Thyroid gland (tissue), 4 donors: ENCODE results near the gene GKN1. TPM values are rescaled to one million over a fixed set of nuclear protein-coding genes. Genes with fewer than 3 reads are reported as not detected.

ENCODE experiments used
- DNase-seq, 2 donors: peaks; one replicate each; pipeline ENCODE4 v3.0.0-alpha.2; 2019
- H3K27ac ChIP-seq, 3 donors: fragments of 200-600 bp; sonication (generic); 1 replicate in 2 of 3; 2 replicates in 1 of 3; pipeline ENCODE4 v1.5.1; 2016 to 2019; ENCODE audit warnings: mild to moderate bottlenecking in 1 of 3, moderate library complexity in 1 of 3
- H3K27me3 ChIP-seq: fragments of 200-600 bp; sonication (generic); one replicate; pipeline ENCODE4 v1.5.1; 2019
- H3K36me3 ChIP-seq, 2 donors: fragments of 200-600 bp; sonication (generic); one replicate each; pipeline ENCODE4 v1.5.1; 2016 to 2019
- H3K4me1 ChIP-seq, 2 donors: fragments of 200-600 bp; sonication (generic); one replicate each; pipeline ENCODE4 v1.5.1; 2017 to 2019
- H3K4me3 ChIP-seq, 3 donors: fragments of 200-600 bp; sonication (generic); replicated peaks in 1 of 3; 1 replicate in 2 of 3; 2 replicates in 1 of 3; pipeline ENCODE4 v1.5.1; 2016; ENCODE audit warnings: mild to moderate bottlenecking in 1 of 3
- H3K9me3 ChIP-seq: fragments of 200-600 bp; sonication (generic); one replicate; pipeline ENCODE4 v1.5.1; 2017
- CTCF ChIP-seq, 6 experiments: fragments of 200-600 bp in 3 of 6; fragments of 450-650 bp in 3 of 6; sonication (generic) in 3 of 6; IDR thresholded peaks; one replicate each; pipeline ENCODE4 v1.5.1; 2016 to 2019; ENCODE audit warnings: antibody characterized with exemption in 6 of 6, mild to moderate bottlenecking in 2 of 6, inconsistent platforms in 1 of 6, moderate library complexity in 1 of 6
- POLR2A ChIP-seq, 2 donors: fragments of 450-650 bp; IDR thresholded peaks; one replicate each; pipeline ENCODE4 v1.6.1; 2017; ENCODE audit warnings: antibody characterized with exemption in 2 of 2, mild to moderate bottlenecking in 2 of 2, moderate library complexity in 1 of 2
- WGBS, 2 donors: methylation state at CpG; one replicate each; pipeline ENCODE4 v1.1.5; 2017; 5-methylcytosine and 5-hydroxymethylcytosine counted together
- intact Hi-C: fragments of 100-400 bp; cut with DNase I; formaldehyde crosslinking; loops from one replicate; pipeline ENCODE4 v1.15.1; 2023
- total RNA-seq, 4 donors: library from RNA; depleted of rRNA; stranded (reverse); fragments of >200 nt; gene quantifications; one replicate each; pipeline ENCODE4 v1.2.3, GENCODE V29; 2016

GKN1 gene
- total RNA-seq, 4 donors from 2014 or later, result not detected

- DNase-seq, result no peak
Observed at GRCh38 chr2:69020496-69021426, 46.3 kb downstream of the GKN1 start.

GRCh38 chr2:69021727-69022126, 47.3 kb downstream of the GKN1 start:
- no peak for TF ChIP-seq CTCF (IDR thresholded peaks at IDR 0.05)
- TF ChIP-seq POLR2A (IDR thresholded peaks at IDR 0.05), result no peak
- Histone ChIP-seq H3K36me3 (no peaks in the 10 kb centered on the region), H3K4me1 (peaks cover 8 to 10% of the 10 kb centered on the region in 2 donors), H3K4me3 (no peak overlapping the region), H3K9me3 (no peaks in the 10 kb centered on the region), H3K27ac (no peak overlapping the region), H3K27me3 (no peaks in the 10 kb centered on the region)
- WGBS, 2 donors, result 88 to 92% methylated on average over 4 of the region's 4 CpGs
- intact Hi-C loops, result no loop called here
- no peak for DNase-seq

More at GRCh38 chr2:69020496-69021426, 46.3 kb downstream of the GKN1 start:
- Histone ChIP-seq H3K27ac (no peak overlapping the region), H3K27me3 (no peaks in the 10 kb centered on the region), H3K4me1 (peaks cover 8 to 10% of the 10 kb centered on the region in 2 donors), H3K4me3 (no peak overlapping the region), H3K36me3 (no peaks in the 10 kb centered on the region), H3K9me3 (no peaks in the 10 kb centered on the region)
- TF ChIP-seq CTCF (IDR thresholded peaks at IDR 0.05) (no peak), POLR2A (IDR thresholded peaks at IDR 0.05) (no peak)
- WGBS, 2 donors, result 69 to 72% methylated on average over 8 of the region's 8 CpGs
- intact Hi-C loops, result no loop called here

- Histone ChIP-seq H3K9me3 (no peaks in the 10 kb centered on the region), H3K27ac (no peak overlapping the region), H3K4me1 (peaks cover 4 to 10% of the 10 kb centered on the region in 2 donors), H3K36me3 (no peaks in the 10 kb centered on the region), H3K27me3 (no peaks in the 10 kb centered on the region), H3K4me3 (no peak overlapping the region)
- intact Hi-C loops, result no loop called here
- DNase-seq, result no peak
- no peak for TF ChIP-seq POLR2A (IDR thresholded peaks at IDR 0.05)
- TF ChIP-seq CTCF (IDR thresholded peaks at IDR 0.05), result no peak
- 85 to 92% methylated on average over 1 of the region's 1 CpG for WGBS, 2 donors
Observed at GRCh38 chr2:69022548-69022947, 48.1 kb downstream of the GKN1 start.

- Histone ChIP-seq H3K27me3 (no peaks in the 10 kb centered on the region), H3K27ac (no peak overlapping the region), H3K4me1 (peaks cover 4 to 10% of the 10 kb centered on the region in 2 donors), H3K4me3 (no peak overlapping the region), H3K36me3 (no peaks in the 10 kb centered on the region), H3K9me3 (no peaks in the 10 kb centered on the region)
- no peak for DNase-seq
- 94 to 98% methylated on average over 2 of the region's 2 CpGs for WGBS, 2 donors
- TF ChIP-seq CTCF (IDR thresholded peaks at IDR 0.05) (no peak), POLR2A (IDR thresholded peaks at IDR 0.05) (no peak)
- intact Hi-C loops, result no loop called here
Observed at GRCh38 chr2:69023236-69023635, 48.8 kb downstream of the GKN1 start.

- Histone ChIP-seq H3K9me3 (no peaks in the 10 kb centered on the region), H3K4me1 (peaks cover 0 to 1% of the 10 kb centered on the region in 2 donors), H3K27ac (no peak overlapping the region), H3K4me3 (no peak overlapping the region), H3K36me3 (no peaks in the 10 kb centered on the region), H3K27me3 (no peaks in the 10 kb centered on the region)
- DNase-seq, result peak; percentile 32 to 43
- 73 to 74% methylated on average over 4 of the region's 4 CpGs for WGBS, 2 donors
- peak in 5 of 6 experiments; percentile 32 to 83 (median 65) for TF ChIP-seq CTCF (IDR thresholded peaks at IDR 0.05)
- no peak for TF ChIP-seq POLR2A (IDR thresholded peaks at IDR 0.05)
- intact Hi-C loops, result loop anchor here (5.0 kb wide), 1 partner anchor 281 kb away; no protein-coding TSS in a partner anchor
Observed at GRCh38 chr2:69026026-69026425, 51.6 kb downstream of the GKN1 start.
